ENCODE results near the gene KCTD5.

GRCh38 chr16:2702871-2703745 is 20.8 kb downstream of the KCTD5 start:
- TF ChIP-seq CTCF (conservative IDR thresholded peaks at IDR 0.05 in 1 of 2, IDR thresholded peaks at IDR 0.05 in 1 of 2; ENCODE audit: extremely low read depth in 1 of 2, insufficient read depth in 1 of 2, low read depth in 1 of 2, low read length in 2 of 2) (no peak), EZH2 (IDR thresholded peaks at IDR 0.05; ENCODE audit: borderline replicate concordance, low read length) (no peak)
